Measurements from ENCODE around the gene AP3S2.

AP3S2 gene

DNA sequence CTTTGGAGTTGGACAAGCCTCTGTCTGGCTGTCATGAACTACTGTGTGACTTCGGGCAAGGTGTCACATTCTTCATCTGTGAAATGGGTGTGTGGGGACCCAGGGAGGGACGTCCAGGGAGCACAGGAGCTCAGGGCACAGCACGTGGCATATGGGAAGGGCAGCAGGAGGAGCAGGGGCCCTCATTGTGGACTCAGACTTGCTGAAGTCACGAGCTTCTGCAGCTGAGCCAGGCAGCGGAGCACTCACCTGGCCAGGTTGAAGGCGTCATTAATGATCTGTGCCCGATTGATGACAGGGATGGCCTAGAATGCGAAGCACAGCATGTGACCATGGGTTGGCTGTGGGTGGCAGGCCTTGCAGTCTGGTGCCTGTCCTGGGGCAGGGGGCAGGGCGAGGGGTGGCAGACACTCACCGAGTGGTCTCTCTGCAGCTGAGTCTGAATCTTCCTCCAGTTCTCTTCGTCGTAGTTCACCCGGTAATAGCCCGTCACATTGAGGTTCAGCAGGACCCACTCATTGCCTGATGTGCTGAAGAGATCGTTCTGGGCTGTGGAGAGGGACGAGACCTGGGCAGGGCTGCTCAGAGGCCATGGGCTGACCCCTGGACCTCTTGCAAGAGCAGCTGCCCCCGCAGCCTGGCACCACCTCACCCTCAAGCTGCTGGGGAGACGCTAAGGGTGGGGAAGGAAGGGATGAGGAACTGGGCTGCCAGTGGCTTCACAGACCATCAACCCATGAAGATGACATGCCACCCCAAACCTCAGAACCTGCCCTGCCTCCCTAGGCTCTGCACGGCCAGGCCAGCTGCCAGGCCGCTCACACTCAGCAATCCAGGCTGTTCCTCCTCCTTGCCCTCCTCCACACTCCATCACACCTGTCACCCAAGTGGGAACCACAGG, 94.5 kb downstream of the AP3S2 start:
- no peak overlapping the region for H3K4me3 ChIP-seq (IDR thresholded peaks at IDR 0.05; ENCODE audit: insufficient read depth, low read depth, low read length)
- TF ChIP-seq, protein P1, sequence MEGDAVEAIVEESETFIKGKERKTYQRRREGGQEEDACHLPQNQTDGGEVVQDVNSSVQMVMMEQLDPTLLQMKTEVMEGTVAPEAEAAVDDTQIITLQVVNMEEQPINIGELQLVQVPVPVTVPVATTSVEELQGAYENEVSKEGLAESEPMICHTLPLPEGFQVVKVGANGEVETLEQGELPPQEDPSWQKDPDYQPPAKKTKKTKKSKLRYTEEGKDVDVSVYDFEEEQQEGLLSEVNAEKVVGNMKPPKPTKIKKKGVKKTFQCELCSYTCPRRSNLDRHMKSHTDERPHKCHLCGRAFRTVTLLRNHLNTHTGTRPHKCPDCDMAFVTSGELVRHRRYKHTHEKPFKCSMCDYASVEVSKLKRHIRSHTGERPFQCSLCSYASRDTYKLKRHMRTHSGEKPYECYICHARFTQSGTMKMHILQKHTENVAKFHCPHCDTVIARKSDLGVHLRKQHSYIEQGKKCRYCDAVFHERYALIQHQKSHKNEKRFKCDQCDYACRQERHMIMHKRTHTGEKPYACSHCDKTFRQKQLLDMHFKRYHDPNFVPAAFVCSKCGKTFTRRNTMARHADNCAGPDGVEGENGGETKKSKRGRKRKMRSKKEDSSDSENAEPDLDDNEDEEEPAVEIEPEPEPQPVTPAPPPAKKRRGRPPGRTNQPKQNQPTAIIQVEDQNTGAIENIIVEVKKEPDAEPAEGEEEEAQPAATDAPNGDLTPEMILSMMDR (conservative IDR thresholded peaks at IDR 0.05; ENCODE audit: low read depth, low read length) = no peak
- no peaks in the 10 kb centered on the region for H4K20me1 ChIP-seq (ENCODE audit: insufficient read depth)
- no peaks in the 10 kb centered on the region for H3K79me2 ChIP-seq (ENCODE audit: insufficient read depth, low read depth)
- no peaks in the 10 kb centered on the region for H3K4me1 ChIP-seq (ENCODE audit: low read depth, poor library complexity, severe bottlenecking)
- no peak overlapping the region for H3K4me2 ChIP-seq
- H3K27ac ChIP-seq = no peak overlapping the region
- H3K9ac ChIP-seq = no peak overlapping the region
- H3K36me3 ChIP-seq (ENCODE audit: insufficient read depth) = no peaks in the 10 kb centered on the region
- no peaks in the 10 kb centered on the region for H3K27me3 ChIP-seq (ENCODE audit: insufficient read depth, low read depth)
- H2AFZ ChIP-seq (ENCODE audit: low read depth) = no peak overlapping the region

- TF ChIP-seq, protein P1 (conservative IDR thresholded peaks at IDR 0.05; ENCODE audit: low read depth, low read length) = no peak
- no peak overlapping the region for H3K4me2 ChIP-seq
- no peaks in the 10 kb centered on the region for H3K4me1 ChIP-seq (ENCODE audit: low read depth, poor library complexity, severe bottlenecking)
- no peaks in the 10 kb centered on the region for H4K20me1 ChIP-seq (ENCODE audit: insufficient read depth)
- no peak overlapping the region for H3K9ac ChIP-seq
- H3K4me3 ChIP-seq (IDR thresholded peaks at IDR 0.05; ENCODE audit: insufficient read depth, low read depth, low read length) = no peak overlapping the region
- H3K36me3 ChIP-seq (ENCODE audit: insufficient read depth) = no peaks in the 10 kb centered on the region
- H3K27me3 ChIP-seq (ENCODE audit: insufficient read depth, low read depth) = no peaks in the 10 kb centered on the region
- H3K79me2 ChIP-seq (ENCODE audit: insufficient read depth, low read depth) = no peaks in the 10 kb centered on the region
- no peak overlapping the region for H2AFZ ChIP-seq (ENCODE audit: low read depth)
- H3K27ac ChIP-seq = no peak overlapping the region
These were observed 96.1 kb downstream of the AP3S2 start for GRCh38 chr15:89797678-89798201.

GRCh38 chr15:89795996-89796395, 97.8 kb downstream of the AP3S2 start:
- no peak overlapping the region for H2AFZ ChIP-seq (ENCODE audit: low read depth)
- H4K20me1 ChIP-seq (ENCODE audit: insufficient read depth) = no peaks in the 10 kb centered on the region
- H3K27me3 ChIP-seq (ENCODE audit: insufficient read depth, low read depth) = no peaks in the 10 kb centered on the region
- no peaks in the 10 kb centered on the region for H3K36me3 ChIP-seq (ENCODE audit: insufficient read depth)
- no peaks in the 10 kb centered on the region for H3K4me1 ChIP-seq (ENCODE audit: low read depth, poor library complexity, severe bottlenecking)
- H3K9ac ChIP-seq = no peak overlapping the region
- H3K79me2 ChIP-seq (ENCODE audit: insufficient read depth, low read depth) = no peaks in the 10 kb centered on the region
- no peak overlapping the region for H3K27ac ChIP-seq
- no peak overlapping the region for H3K4me2 ChIP-seq
- TF ChIP-seq, protein P1 (conservative IDR thresholded peaks at IDR 0.05; ENCODE audit: low read depth, low read length) = no peak
- H3K4me3 ChIP-seq (IDR thresholded peaks at IDR 0.05; ENCODE audit: insufficient read depth, low read depth, low read length) = no peak overlapping the region

DNA sequence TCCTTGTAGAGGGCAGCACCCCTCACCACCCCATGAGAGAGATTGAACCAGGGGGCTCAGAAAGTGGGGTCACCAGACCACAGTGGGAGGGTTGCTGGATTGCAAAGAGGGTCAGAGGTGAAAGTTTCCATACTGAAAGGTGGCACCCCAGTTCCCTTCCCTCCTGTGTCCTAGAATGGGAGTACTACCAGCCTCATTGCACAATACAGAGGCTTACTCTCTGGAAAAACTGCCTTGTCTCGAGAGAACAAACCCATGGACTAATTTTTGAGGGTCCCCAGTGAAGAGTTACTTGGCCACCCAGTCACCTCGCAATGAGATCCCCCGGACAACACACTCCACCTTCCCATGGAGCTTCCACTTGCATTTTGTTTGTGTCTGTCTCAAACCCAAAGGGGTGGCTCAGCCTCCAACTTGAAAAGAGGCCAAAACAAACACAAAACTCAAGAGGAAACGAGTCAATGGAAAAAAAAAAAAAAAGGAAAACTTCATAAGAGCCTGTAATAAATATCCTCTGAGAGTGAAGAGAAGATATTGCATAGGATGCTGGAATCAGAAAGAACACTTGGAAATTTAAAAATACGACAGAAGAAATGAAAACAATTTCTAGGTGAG, 99.1 kb downstream of the AP3S2 start:
- Histone ChIP-seq H4K20me1 (ENCODE audit: insufficient read depth) (no peaks in the 10 kb centered on the region), H3K36me3 (ENCODE audit: insufficient read depth) (no peaks in the 10 kb centered on the region), H3K27ac (no peak overlapping the region), H3K79me2 (ENCODE audit: insufficient read depth, low read depth) (no peaks in the 10 kb centered on the region), H3K4me3 (IDR thresholded peaks at IDR 0.05; ENCODE audit: insufficient read depth, low read depth, low read length) (no peak overlapping the region), H2AFZ (ENCODE audit: low read depth) (no peak overlapping the region), H3K4me1 (ENCODE audit: low read depth, poor library complexity, severe bottlenecking) (no peaks in the 10 kb centered on the region), H3K4me2 (no peak overlapping the region), H3K27me3 (ENCODE audit: insufficient read depth, low read depth) (no peaks in the 10 kb centered on the region), H3K9ac (no peak overlapping the region)
- TF ChIP-seq, protein P1 (conservative IDR thresholded peaks at IDR 0.05; ENCODE audit: low read depth, low read length) = no peak
